ENCODE results near the gene SELENON.

GRCh38 chr1:25786887-25787759 is 12.9 kb upstream of the SELENON start:
- TF ChIP-seq REST (IDR thresholded peaks at IDR 0.05; ENCODE audit: low read depth), result no peak
- TF ChIP-seq RAD21 (IDR thresholded peaks at IDR 0.05; ENCODE audit: low read depth), result no peak
- TF ChIP-seq CEBPB (IDR thresholded peaks at IDR 0.05), result no peak
- no peak for TF ChIP-seq TAF1 (IDR thresholded peaks at IDR 0.05; ENCODE audit: low read depth)
- no peak for TF ChIP-seq EGR1 (IDR thresholded peaks at IDR 0.05)
- TF ChIP-seq, protein P1, sequence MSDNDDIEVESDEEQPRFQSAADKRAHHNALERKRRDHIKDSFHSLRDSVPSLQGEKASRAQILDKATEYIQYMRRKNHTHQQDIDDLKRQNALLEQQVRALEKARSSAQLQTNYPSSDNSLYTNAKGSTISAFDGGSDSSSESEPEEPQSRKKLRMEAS (IDR thresholded peaks at IDR 0.05), result no peak
- TF ChIP-seq EP300 (IDR thresholded peaks at IDR 0.05; ENCODE audit: borderline replicate concordance), result no peak
- no peak for TF ChIP-seq YY1 (IDR thresholded peaks at IDR 0.05; ENCODE audit: low read depth)
